GM12865 (cell line): ENCODE measurements around the gene BCAT1.
A peak's percentile ranks its signal among the peaks of the same experiment; 100 is the strongest.

Source experiments
- DNase-seq: peaks from one replicate; pipeline ENCODE4 v3.0.0; 2010; ENCODE audit warnings: low read depth
- H3K4me3 ChIP-seq: 2 replicates; pipeline ENCODE4 v1.5.1; 2011; ENCODE audit warnings: mild to moderate bottlenecking, low read depth, low read length, control low read depth
- CTCF ChIP-seq: IDR thresholded peaks from 2 replicates; pipeline ENCODE4 v1.5.1; 2011; ENCODE audit warnings: low read length, control low read depth, low read depth, inconsistent platforms; ENCODE audit not compliant: insufficient read depth; ENCODE audit errors: missing control alignments

The BCAT1 gene

GRCh38 chr12:24848941-24849477 lies 99.9 kb downstream of the BCAT1 start:
- no peak overlapping the region for H3K4me3 ChIP-seq

DNA sequence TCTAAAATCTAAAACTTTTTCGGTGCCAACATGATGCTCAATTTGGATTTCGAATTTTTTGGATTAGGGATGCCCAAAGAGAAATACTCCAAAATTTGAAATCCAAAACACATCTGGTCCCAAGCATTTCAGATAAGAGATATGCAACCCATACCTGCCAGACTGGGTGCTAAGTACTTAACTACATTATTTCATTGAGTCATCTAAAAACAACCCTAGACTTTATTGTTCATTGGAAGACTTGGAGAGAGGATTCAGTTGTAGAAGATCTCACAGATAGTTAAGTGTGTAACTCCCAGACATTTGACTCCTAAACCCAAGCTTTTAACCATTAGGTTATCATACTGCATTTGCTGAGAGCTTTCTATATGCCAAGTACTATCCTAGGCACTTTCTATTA lies 102.2 kb downstream of the BCAT1 start:
- TF ChIP-seq CTCF: no peak
- no peak for DNase-seq
- no peak overlapping the region for H3K4me3 ChIP-seq

More at GRCh38 chr12:24848941-24849477, 99.9 kb downstream of the BCAT1 start:
- no peak for TF ChIP-seq CTCF
- DNase-seq: no peak

GRCh38 chr12:24845615-24846014 lies 103.3 kb downstream of the BCAT1 start:
- no peak overlapping the region for H3K4me3 ChIP-seq
- DNase-seq: no peak
- no peak for TF ChIP-seq CTCF

GRCh38 chr12:24840046-24840800 lies 108.7 kb downstream of the BCAT1 start:
- TF ChIP-seq CTCF: no peak
- DNase-seq: peak; percentile 11
- H3K4me3 ChIP-seq: peak overlapping the region; percentile 48

DNA sequence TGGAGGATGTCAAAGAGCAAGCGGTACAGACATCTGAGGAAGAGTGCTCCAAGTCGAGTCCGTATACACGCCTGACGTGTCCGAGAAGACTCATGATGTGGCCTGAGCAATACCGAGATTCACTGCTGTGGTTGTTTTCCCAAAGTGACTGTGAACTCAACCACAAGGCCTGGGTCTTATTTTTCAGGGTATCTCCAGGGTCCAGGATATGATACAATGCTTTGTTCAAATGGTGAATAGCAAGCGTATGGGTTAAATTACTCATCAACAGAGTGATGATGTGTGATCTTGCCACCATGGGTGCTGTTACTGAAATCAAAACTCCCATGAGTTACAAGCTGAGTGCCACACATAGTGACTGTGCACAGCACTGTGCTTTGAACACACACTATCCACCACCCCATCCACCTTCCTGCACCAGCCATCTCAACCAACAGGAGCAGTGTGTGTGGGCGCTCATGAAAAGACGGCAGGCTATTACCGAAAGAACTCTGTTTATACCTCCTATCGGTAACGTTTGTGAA lies 109.6 kb downstream of the BCAT1 start:
- peak; percentile 11 for TF ChIP-seq CTCF
- peak overlapping the region; percentile 48 for H3K4me3 ChIP-seq
- peak; percentile 97 for DNase-seq

DNA sequence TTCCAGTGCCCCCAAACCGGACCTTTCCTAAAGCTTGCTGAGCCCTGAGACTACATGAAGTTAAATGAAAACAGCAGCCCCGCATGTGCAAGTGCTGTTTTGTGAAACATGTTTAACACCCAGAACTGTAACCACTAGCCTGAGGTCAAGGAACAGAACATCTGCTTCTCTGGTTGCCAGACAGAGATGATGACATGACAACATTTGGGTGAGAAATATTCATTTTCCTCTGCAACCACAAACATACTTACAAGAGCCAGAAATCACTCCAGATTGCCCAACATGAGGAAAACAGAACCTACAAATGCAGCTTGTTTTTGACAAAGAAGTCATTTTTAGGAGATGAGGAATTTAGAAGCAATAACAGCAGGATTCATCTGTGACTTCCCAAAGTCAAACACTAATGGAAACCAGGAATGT lies 110.4 kb downstream of the BCAT1 start:
- H3K4me3 ChIP-seq: peak overlapping the region; percentile 34; the same call in 1 of the 2 replicates
- no peak for TF ChIP-seq CTCF
- peak; percentile 91 for DNase-seq
